ENCODE results near the gene AVL9. TPM values are rescaled to one million over a fixed set of nuclear protein-coding genes. Genes with fewer than 3 reads are reported as not detected.
"Not testable (repeated sequence)": the region's sequence is repeated elsewhere in the genome, so short reads cannot be mapped to it uniquely, and the experiment has no call there.

AVL9 gene
- total RNA-seq, 1 experiment from 2014 or later, result 46.6 TPM

- DNase-seq (ENCODE audit: low spot score), result peak; percentile 61
Observed at GRCh38 chr7:32496052-32496813, 944 bp downstream of the AVL9 start.

- not testable (repeated sequence) for DNase-seq (ENCODE audit: low spot score)
Observed at GRCh38 chr7:32499755-32500154, 4.5 kb downstream of the AVL9 start.

- not testable (repeated sequence) for DNase-seq (ENCODE audit: low spot score)
Observed at GRCh38 chr7:32500216-32500615, 4.9 kb downstream of the AVL9 start.

- no peak for DNase-seq (ENCODE audit: low spot score)
Observed at GRCh38 chr7:32500922-32501341, 5.6 kb downstream of the AVL9 start.

GRCh38 chr7:32501522-32501921, 6.2 kb downstream of the AVL9 start:
- no peak for DNase-seq (ENCODE audit: low spot score)

GRCh38 chr7:32502728-32503127, 7.4 kb downstream of the AVL9 start:
- DNase-seq (ENCODE audit: low spot score), result no peak

- DNase-seq (ENCODE audit: low spot score), result no peak
Observed at GRCh38 chr7:32506266-32507054, 11.2 kb downstream of the AVL9 start.

- no peak for DNase-seq (ENCODE audit: low spot score)
Observed at GRCh38 chr7:32507414-32507813, 12.1 kb downstream of the AVL9 start.

- DNase-seq (ENCODE audit: low spot score), result no peak
Observed at GRCh38 chr7:32511791-32512190, 16.5 kb downstream of the AVL9 start.

- no peak for DNase-seq (ENCODE audit: low spot score)
Observed at GRCh38 chr7:32513210-32513609, 17.9 kb downstream of the AVL9 start.

GRCh38 chr7:32515890-32516550, 20.7 kb downstream of the AVL9 start:
- DNase-seq (ENCODE audit: low spot score), result no peak

GRCh38 chr7:32516551-32517100, 21.3 kb downstream of the AVL9 start:
- DNase-seq (ENCODE audit: low spot score), result no peak

GRCh38 chr7:32518534-32519140, 23.3 kb downstream of the AVL9 start:
- DNase-seq (ENCODE audit: low spot score), result no peak

- no peak for DNase-seq (ENCODE audit: low spot score)
Observed at GRCh38 chr7:32519763-32520162, 24.5 kb downstream of the AVL9 start.

GRCh38 chr7:32522746-32523530, 27.6 kb downstream of the AVL9 start:
- DNase-seq (ENCODE audit: low spot score), result no peak

GRCh38 chr7:32524631-32525030, 29.3 kb downstream of the AVL9 start:
- DNase-seq (ENCODE audit: low spot score), result no peak

GRCh38 chr7:32525839-32526238, 30.6 kb downstream of the AVL9 start:
- DNase-seq (ENCODE audit: low spot score), result no peak

GRCh38 chr7:32531402-32531801, 36.1 kb downstream of the AVL9 start:
- DNase-seq (ENCODE audit: low spot score), result no peak

- DNase-seq (ENCODE audit: low spot score), result peak; percentile 78
Observed at GRCh38 chr7:32532086-32532485, 36.8 kb downstream of the AVL9 start.

- DNase-seq (ENCODE audit: low spot score), result no peak
Observed at GRCh38 chr7:32532716-32533115, 37.4 kb downstream of the AVL9 start.
